ENCODE results near the gene IPO4.
A peak's percentile ranks its signal among the peaks of the same experiment; 100 is the strongest.

The IPO4 gene

GRCh38 chr14:24177041-24177825 is 11.4 kb downstream of the IPO4 start:
- H3K36me3 ChIP-seq (ENCODE audit: insufficient read depth, insufficient read length, low read length), result peaks cover 59% of the 10 kb centered on the region
- H3K9ac ChIP-seq (ENCODE audit: insufficient read length, low read depth), result no peak overlapping the region
- no peak for DNase-seq (ENCODE audit: low read depth, low spot score)
- no peak for TF ChIP-seq YY1 (IDR thresholded peaks at IDR 0.05; ENCODE audit: insufficient read depth, insufficient read length)
- TF ChIP-seq ZNF274 (IDR thresholded peaks at IDR 0.05; ENCODE audit: low read depth, low read length), result no peak
- TF ChIP-seq SUZ12 (IDR thresholded peaks at IDR 0.05; ENCODE audit: extremely low read depth, insufficient read depth, insufficient read length), result no peak
- H3K4me1 ChIP-seq (ENCODE audit: insufficient read depth, insufficient read length), result peaks cover 3% of the 10 kb centered on the region
- H3K9me3 ChIP-seq (ENCODE audit: insufficient read depth, low read length), result no peaks in the 10 kb centered on the region
- H3K4me3 ChIP-seq (ENCODE audit: insufficient read length, low read depth), result no peak overlapping the region
- H3K27me3 ChIP-seq (ENCODE audit: insufficient read depth, insufficient read length), result no peaks in the 10 kb centered on the region

GRCh38 chr14:24176599-24176998 is 12.0 kb downstream of the IPO4 start:
- no peaks in the 10 kb centered on the region for H3K27me3 ChIP-seq (ENCODE audit: insufficient read depth, insufficient read length)
- H3K9me3 ChIP-seq (ENCODE audit: insufficient read depth, low read length), result no peaks in the 10 kb centered on the region
- H3K36me3 ChIP-seq (ENCODE audit: insufficient read depth, insufficient read length, low read length), result peaks cover 53% of the 10 kb centered on the region
- no peak overlapping the region for H3K4me3 ChIP-seq (ENCODE audit: insufficient read length, low read depth)
- no peak overlapping the region for H3K9ac ChIP-seq (ENCODE audit: insufficient read length, low read depth)
- TF ChIP-seq ZNF274 (IDR thresholded peaks at IDR 0.05; ENCODE audit: low read depth, low read length) (no peak), YY1 (IDR thresholded peaks at IDR 0.05; ENCODE audit: insufficient read depth, insufficient read length) (no peak), SUZ12 (IDR thresholded peaks at IDR 0.05; ENCODE audit: extremely low read depth, insufficient read depth, insufficient read length) (no peak)
- no peak for DNase-seq (ENCODE audit: low read depth, low spot score)
- peaks cover 3% of the 10 kb centered on the region for H3K4me1 ChIP-seq (ENCODE audit: insufficient read depth, insufficient read length)

- Histone ChIP-seq H3K9ac (ENCODE audit: insufficient read length, low read depth) (no peak overlapping the region), H3K27me3 (ENCODE audit: insufficient read depth, insufficient read length) (no peaks in the 10 kb centered on the region), H3K9me3 (ENCODE audit: insufficient read depth, low read length) (no peaks in the 10 kb centered on the region), H3K4me3 (ENCODE audit: insufficient read length, low read depth) (no peak overlapping the region), H3K36me3 (ENCODE audit: insufficient read depth, insufficient read length, low read length) (peaks cover 21% of the 10 kb centered on the region), H3K4me1 (ENCODE audit: insufficient read depth, insufficient read length) (peaks cover 3% of the 10 kb centered on the region)
- DNase-seq (ENCODE audit: low read depth, low spot score), result no peak
- no peak for TF ChIP-seq ZNF274 (IDR thresholded peaks at IDR 0.05; ENCODE audit: low read depth, low read length)
- TF ChIP-seq YY1 (IDR thresholded peaks at IDR 0.05; ENCODE audit: insufficient read depth, insufficient read length), result no peak
- no peak for TF ChIP-seq SUZ12 (IDR thresholded peaks at IDR 0.05; ENCODE audit: extremely low read depth, insufficient read depth, insufficient read length)
Observed at GRCh38 chr14:24172871-24173281, 15.7 kb downstream of the IPO4 start.

- Histone ChIP-seq H3K4me1 (ENCODE audit: insufficient read depth, insufficient read length) (peaks cover 3% of the 10 kb centered on the region), H3K27me3 (ENCODE audit: insufficient read depth, insufficient read length) (no peaks in the 10 kb centered on the region), H3K9me3 (ENCODE audit: insufficient read depth, low read length) (no peaks in the 10 kb centered on the region), H3K4me3 (ENCODE audit: insufficient read length, low read depth) (peak overlapping the region; percentile 45), H3K36me3 (ENCODE audit: insufficient read depth, insufficient read length, low read length) (peaks cover 20% of the 10 kb centered on the region), H3K9ac (ENCODE audit: insufficient read length, low read depth) (peak overlapping the region; percentile 44)
- TF ChIP-seq YY1 (IDR thresholded peaks at IDR 0.05; ENCODE audit: insufficient read depth, insufficient read length) (no peak), SUZ12 (IDR thresholded peaks at IDR 0.05; ENCODE audit: extremely low read depth, insufficient read depth, insufficient read length) (no peak), ZNF274 (IDR thresholded peaks at IDR 0.05; ENCODE audit: low read depth, low read length) (no peak)
- DNase-seq (ENCODE audit: low read depth, low spot score), result no peak
Observed at GRCh38 chr14:24172261-24172860, 16.3 kb downstream of the IPO4 start.

GRCh38 chr14:24171422-24172260 is 17.0 kb downstream of the IPO4 start, which contains the start of gene REC8:
Gene REC8 (plus strand): TSS chr14:24172080. CDS start chr14:24172553, 473 bp downstream.
- peak; percentile 83 for DNase-seq (ENCODE audit: low read depth, low spot score)
- no peaks in the 10 kb centered on the region for H3K9me3 ChIP-seq (ENCODE audit: insufficient read depth, low read length)
- H3K27me3 ChIP-seq (ENCODE audit: insufficient read depth, insufficient read length), result no peaks in the 10 kb centered on the region
- peak within 1 kb of the TSS; percentile 45 for H3K4me3 ChIP-seq (ENCODE audit: insufficient read length, low read depth)
- H3K4me1 ChIP-seq (ENCODE audit: insufficient read depth, insufficient read length), result peaks cover 3% of the 10 kb centered on the region
- H3K36me3 ChIP-seq (ENCODE audit: insufficient read depth, insufficient read length, low read length), result peaks cover 19% of the 10 kb centered on the region
- no peak for TF ChIP-seq YY1 (IDR thresholded peaks at IDR 0.05; ENCODE audit: insufficient read depth, insufficient read length)
- no peak for TF ChIP-seq ZNF274 (IDR thresholded peaks at IDR 0.05; ENCODE audit: low read depth, low read length)
- no peak for TF ChIP-seq SUZ12 (IDR thresholded peaks at IDR 0.05; ENCODE audit: extremely low read depth, insufficient read depth, insufficient read length)
- peak within 1 kb of the TSS; percentile 44 for H3K9ac ChIP-seq (ENCODE audit: insufficient read length, low read depth)

GRCh38 chr14:24167469-24168114 is 21.0 kb downstream of the IPO4 start:
- Histone ChIP-seq H3K4me1 (ENCODE audit: insufficient read depth, insufficient read length) (no peaks in the 10 kb centered on the region), H3K9me3 (ENCODE audit: insufficient read depth, low read length) (no peaks in the 10 kb centered on the region), H3K27me3 (ENCODE audit: insufficient read depth, insufficient read length) (no peaks in the 10 kb centered on the region), H3K36me3 (ENCODE audit: insufficient read depth, insufficient read length, low read length) (peaks cover 52% of the 10 kb centered on the region), H3K4me3 (ENCODE audit: insufficient read length, low read depth) (no peak overlapping the region), H3K9ac (ENCODE audit: insufficient read length, low read depth) (no peak overlapping the region)
- DNase-seq (ENCODE audit: low read depth, low spot score), result no peak
- TF ChIP-seq YY1 (IDR thresholded peaks at IDR 0.05; ENCODE audit: insufficient read depth, insufficient read length) (no peak), SUZ12 (IDR thresholded peaks at IDR 0.05; ENCODE audit: extremely low read depth, insufficient read depth, insufficient read length) (no peak), ZNF274 (IDR thresholded peaks at IDR 0.05; ENCODE audit: low read depth, low read length) (no peak)
